Gastroesophageal sphincter (tissue), 4 donors: ENCODE measurements around the gene MICU1. TPM values are rescaled to one million over a fixed set of nuclear protein-coding genes. Genes with fewer than 3 reads are reported as not detected.

Experiments used
- ATAC-seq: fragments of 150-250 bp; one replicate; pipeline ENCODE4 v1.9.1; 2016; ENCODE audit warnings: mild to moderate bottlenecking, moderate library complexity
- H3K27ac ChIP-seq, 4 donors: fragments of 200-600 bp; sonication (generic) in 3 of 4; 1 replicate in 3 of 4; 2 replicates in 1 of 4; pipeline ENCODE4 v1.5.1; 2016 to 2019
- H3K27me3 ChIP-seq: fragments of 200-600 bp; sonication (generic); one replicate; pipeline ENCODE4 v1.5.1; 2019
- H3K36me3 ChIP-seq, 2 donors: fragments of 200-600 bp; sonication (generic); one replicate each; pipeline ENCODE4 v1.5.1; 2019; ENCODE audit warnings: control low read depth in 1 of 2
- H3K4me1 ChIP-seq, 3 donors: fragments of 200-600 bp; sonication (generic); 1 replicate in 2 of 3; 2 replicates in 1 of 3; pipeline ENCODE4 v1.5.1; 2016 to 2019; ENCODE audit warnings: control low read depth in 2 of 3
- H3K4me3 ChIP-seq, 2 donors: fragments of 200-600 bp; sonication (generic); one replicate each; pipeline ENCODE4 v1.5.1; 2019; ENCODE audit warnings: mild to moderate bottlenecking in 1 of 2, moderate library complexity in 1 of 2
- H3K9me3 ChIP-seq, 3 donors: fragments of 200-600 bp; sonication (generic); one replicate each; pipeline ENCODE4 v1.5.1; 2017 to 2019; ENCODE audit warnings: control low read depth in 2 of 3
- CTCF ChIP-seq, 4 experiments: fragments of 200-600 bp in 2 of 4; fragments of 450-650 bp in 2 of 4; sonication (generic) in 1 of 4; IDR thresholded peaks; one replicate each; pipeline ENCODE4 v1.5.1; 2017 to 2019; ENCODE audit warnings: antibody characterized with exemption in 4 of 4, mild to moderate bottlenecking in 2 of 4, moderate library complexity in 2 of 4
- EP300 ChIP-seq: sonication (generic); formaldehyde crosslinking; IDR thresholded peaks from one replicate; pipeline ENCODE4 v1.6.1; 2017; ENCODE audit warnings: antibody characterized with exemption, mild to moderate bottlenecking
- POLR2A ChIP-seq, 2 donors: fragments of 450-650 bp; IDR thresholded peaks; one replicate each; pipeline ENCODE4 v1.6.1; 2017; ENCODE audit warnings: antibody characterized with exemption in 2 of 2, mild to moderate bottlenecking in 2 of 2, moderate library complexity in 1 of 2
- POLR2AphosphoS5 ChIP-seq: sonication (generic); formaldehyde crosslinking; IDR thresholded peaks from one replicate; pipeline ENCODE4 v1.6.1; 2017; ENCODE audit warnings: antibody characterized with exemption
- WGBS, 2 donors: methylation state at CpG; one replicate each; pipeline ENCODE4 v1.1.5; 2018; ENCODE audit warnings: low coverage in 1 of 2; 5-methylcytosine and 5-hydroxymethylcytosine counted together
- total RNA-seq, 4 donors: library from RNA; depleted of rRNA; stranded (reverse); fragments of >200 nt; gene quantifications; one replicate each; pipeline ENCODE4 v1.1.0, GENCODE V29; 2016

The MICU1 gene
- total RNA-seq, 4 donors from 2014 or later: 37.5 to 42.2 (median 40.8) TPM

- H3K9me3 ChIP-seq: no peaks in the 10 kb centered on the region
- no peak overlapping the region for H3K27ac ChIP-seq
- H3K36me3 ChIP-seq: peaks cover 0 to 38% of the 10 kb centered on the region in 2 donors
- H3K27me3 ChIP-seq: no peaks in the 10 kb centered on the region
- H3K4me3 ChIP-seq: no peak overlapping the region
- 90% methylated on average over 3 of the region's 3 CpGs; no CpG with 5 or more reads in 1 of the 2 donors for WGBS, 2 donors
- peaks cover 0 to 17% (median 0%) of the 10 kb centered on the region in 3 donors for H3K4me1 ChIP-seq
- no peak for TF ChIP-seq CTCF (IDR thresholded peaks at IDR 0.05)
- no peak for TF ChIP-seq EP300
- no peak for TF ChIP-seq POLR2A (IDR thresholded peaks at IDR 0.05)
- TF ChIP-seq POLR2AphosphoS5: no peak
- ATAC-seq: no peak
Measured at GRCh38 chr10:72567421-72567820, 58.5 kb downstream of the MICU1 start.

- H3K36me3 ChIP-seq: peaks cover 0 to 67% of the 10 kb centered on the region in 2 donors
- no peaks in the 10 kb centered on the region for H3K9me3 ChIP-seq
- no peaks in the 10 kb centered on the region for H3K27me3 ChIP-seq
- 33% methylated on average over 1 of the region's 1 CpG for WGBS, 2 donors
- peaks cover 0 to 7% (median 0%) of the 10 kb centered on the region in 3 donors for H3K4me1 ChIP-seq
- no peak overlapping the region for H3K27ac ChIP-seq
- no peak overlapping the region for H3K4me3 ChIP-seq
- TF ChIP-seq POLR2A (IDR thresholded peaks at IDR 0.05) (no peak), CTCF (IDR thresholded peaks at IDR 0.05) (no peak), EP300 (no peak), POLR2AphosphoS5 (no peak)
- ATAC-seq: no peak
Measured at GRCh38 chr10:72564596-72564995, 61.3 kb downstream of the MICU1 start.

GRCh38 chr10:72563327-72563932 lies 62.4 kb downstream of the MICU1 start:
- no peak overlapping the region for H3K4me3 ChIP-seq
- peaks cover 0 to 7% (median 0%) of the 10 kb centered on the region in 3 donors for H3K4me1 ChIP-seq
- no peaks in the 10 kb centered on the region for H3K27me3 ChIP-seq
- no peaks in the 10 kb centered on the region for H3K9me3 ChIP-seq
- 56 to 72% methylated on average over 6 of the region's 6 CpGs for WGBS, 2 donors
- ATAC-seq: no peak
- H3K36me3 ChIP-seq: peaks cover 0 to 75% of the 10 kb centered on the region in 2 donors
- no peak overlapping the region for H3K27ac ChIP-seq
- TF ChIP-seq EP300: no peak
- no peak for TF ChIP-seq CTCF (IDR thresholded peaks at IDR 0.05)
- no peak for TF ChIP-seq POLR2AphosphoS5
- TF ChIP-seq POLR2A (IDR thresholded peaks at IDR 0.05): no peak

- no peak for ATAC-seq
- H3K9me3 ChIP-seq: no peaks in the 10 kb centered on the region
- H3K36me3 ChIP-seq: peaks cover 0 to 76% of the 10 kb centered on the region in 2 donors
- H3K4me3 ChIP-seq: no peak overlapping the region
- TF ChIP-seq EP300 (no peak), POLR2AphosphoS5 (no peak), CTCF (IDR thresholded peaks at IDR 0.05) (no peak), POLR2A (IDR thresholded peaks at IDR 0.05) (no peak)
- WGBS, 2 donors: 89 to 96% methylated on average over 3 of the region's 3 CpGs
- H3K4me1 ChIP-seq: no peaks in the 10 kb centered on the region
- H3K27ac ChIP-seq: no peak overlapping the region
- no peaks in the 10 kb centered on the region for H3K27me3 ChIP-seq
Measured at GRCh38 chr10:72561745-72562166, 64.1 kb downstream of the MICU1 start.

- no peak for ATAC-seq
- Histone ChIP-seq H3K9me3 (no peaks in the 10 kb centered on the region), H3K4me3 (no peak overlapping the region), H3K27me3 (no peaks in the 10 kb centered on the region), H3K27ac (no peak overlapping the region), H3K4me1 (no peaks in the 10 kb centered on the region), H3K36me3 (peaks cover 0 to 45% of the 10 kb centered on the region in 2 donors)
- WGBS, 2 donors: 89 to 90% methylated on average over 1 of the region's 1 CpG
- no peak for TF ChIP-seq POLR2A (IDR thresholded peaks at IDR 0.05)
- no peak for TF ChIP-seq CTCF (IDR thresholded peaks at IDR 0.05)
- TF ChIP-seq POLR2AphosphoS5: no peak
- no peak for TF ChIP-seq EP300
Measured at GRCh38 chr10:72557362-72557761, 68.5 kb downstream of the MICU1 start.
